ENCODE measurements around the gene MACROD2.

DNA sequence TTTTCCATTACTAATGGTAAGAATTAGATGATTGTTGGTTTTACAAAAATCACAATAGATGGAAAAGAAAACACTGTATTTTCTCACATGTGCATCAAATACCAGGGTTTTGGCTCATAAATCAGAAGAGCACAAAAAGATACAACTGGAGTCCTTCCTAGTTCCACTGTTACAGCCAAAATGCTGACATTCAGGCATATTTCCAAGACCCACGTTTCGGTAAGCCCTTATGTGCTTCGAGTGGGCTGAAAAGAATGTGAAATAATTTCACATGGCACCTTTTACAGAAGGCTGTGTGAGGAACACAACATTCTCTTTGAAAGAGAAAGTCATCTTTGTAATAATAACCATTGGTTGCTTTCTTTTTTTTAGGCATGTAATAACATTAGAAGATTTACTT lies 668.8 kb downstream of the MACROD2 start:
- TF ChIP-seq, protein P1, sequence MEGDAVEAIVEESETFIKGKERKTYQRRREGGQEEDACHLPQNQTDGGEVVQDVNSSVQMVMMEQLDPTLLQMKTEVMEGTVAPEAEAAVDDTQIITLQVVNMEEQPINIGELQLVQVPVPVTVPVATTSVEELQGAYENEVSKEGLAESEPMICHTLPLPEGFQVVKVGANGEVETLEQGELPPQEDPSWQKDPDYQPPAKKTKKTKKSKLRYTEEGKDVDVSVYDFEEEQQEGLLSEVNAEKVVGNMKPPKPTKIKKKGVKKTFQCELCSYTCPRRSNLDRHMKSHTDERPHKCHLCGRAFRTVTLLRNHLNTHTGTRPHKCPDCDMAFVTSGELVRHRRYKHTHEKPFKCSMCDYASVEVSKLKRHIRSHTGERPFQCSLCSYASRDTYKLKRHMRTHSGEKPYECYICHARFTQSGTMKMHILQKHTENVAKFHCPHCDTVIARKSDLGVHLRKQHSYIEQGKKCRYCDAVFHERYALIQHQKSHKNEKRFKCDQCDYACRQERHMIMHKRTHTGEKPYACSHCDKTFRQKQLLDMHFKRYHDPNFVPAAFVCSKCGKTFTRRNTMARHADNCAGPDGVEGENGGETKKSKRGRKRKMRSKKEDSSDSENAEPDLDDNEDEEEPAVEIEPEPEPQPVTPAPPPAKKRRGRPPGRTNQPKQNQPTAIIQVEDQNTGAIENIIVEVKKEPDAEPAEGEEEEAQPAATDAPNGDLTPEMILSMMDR (IDR thresholded peaks at IDR 0.05): no peak
- TF ChIP-seq POLR2A (IDR thresholded peaks at IDR 0.05): no peak

Data from uterus (tissue), 2 donors.